GM12864 (cell line): ENCODE measurements around the gene ARID5B.
"Not testable (repeated sequence)": the region's sequence is repeated elsewhere in the genome, so short reads cannot be mapped to it uniquely, and the experiment has no call there.

Experiments used
- DNase-seq: peaks from one replicate; pipeline ENCODE4 v3.0.0-alpha.2; 2011; ENCODE audit warnings: low read depth
- H3K4me3 ChIP-seq: 2 replicates; pipeline ENCODE4 v1.5.1; 2011; ENCODE audit warnings: mild to moderate bottlenecking, low read depth, low read length, control low read depth
- TF ChIP-seq, protein P1 (sequence below): IDR thresholded peaks from 2 replicates; pipeline ENCODE4 v1.5.1; 2011; ENCODE audit warnings: low read depth, mild to moderate bottlenecking, moderate library complexity, low read length, control low read depth, inconsistent platforms; ENCODE audit errors: missing control alignments

Gene ARID5B

DNA sequence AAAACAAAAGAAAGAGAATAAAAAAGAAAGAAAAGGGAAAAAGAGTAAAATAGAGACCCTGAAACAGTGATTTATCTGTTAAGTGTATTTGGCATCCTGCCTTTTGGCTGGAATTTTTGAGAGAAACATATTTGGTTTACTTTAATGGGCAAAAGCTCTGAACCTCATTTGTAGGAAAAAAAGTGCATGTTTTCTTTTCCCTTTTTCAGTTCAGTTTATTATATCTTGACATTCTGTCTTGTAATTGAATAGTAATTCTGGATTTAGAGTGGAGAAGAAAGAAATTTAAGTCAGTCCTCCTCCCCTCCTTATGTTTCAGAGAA, 69.5 kb downstream of the ARID5B start:
- TF ChIP-seq, protein P1, sequence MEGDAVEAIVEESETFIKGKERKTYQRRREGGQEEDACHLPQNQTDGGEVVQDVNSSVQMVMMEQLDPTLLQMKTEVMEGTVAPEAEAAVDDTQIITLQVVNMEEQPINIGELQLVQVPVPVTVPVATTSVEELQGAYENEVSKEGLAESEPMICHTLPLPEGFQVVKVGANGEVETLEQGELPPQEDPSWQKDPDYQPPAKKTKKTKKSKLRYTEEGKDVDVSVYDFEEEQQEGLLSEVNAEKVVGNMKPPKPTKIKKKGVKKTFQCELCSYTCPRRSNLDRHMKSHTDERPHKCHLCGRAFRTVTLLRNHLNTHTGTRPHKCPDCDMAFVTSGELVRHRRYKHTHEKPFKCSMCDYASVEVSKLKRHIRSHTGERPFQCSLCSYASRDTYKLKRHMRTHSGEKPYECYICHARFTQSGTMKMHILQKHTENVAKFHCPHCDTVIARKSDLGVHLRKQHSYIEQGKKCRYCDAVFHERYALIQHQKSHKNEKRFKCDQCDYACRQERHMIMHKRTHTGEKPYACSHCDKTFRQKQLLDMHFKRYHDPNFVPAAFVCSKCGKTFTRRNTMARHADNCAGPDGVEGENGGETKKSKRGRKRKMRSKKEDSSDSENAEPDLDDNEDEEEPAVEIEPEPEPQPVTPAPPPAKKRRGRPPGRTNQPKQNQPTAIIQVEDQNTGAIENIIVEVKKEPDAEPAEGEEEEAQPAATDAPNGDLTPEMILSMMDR, result no peak
- no peak overlapping the region for H3K4me3 ChIP-seq
- DNase-seq, result no peak

DNA sequence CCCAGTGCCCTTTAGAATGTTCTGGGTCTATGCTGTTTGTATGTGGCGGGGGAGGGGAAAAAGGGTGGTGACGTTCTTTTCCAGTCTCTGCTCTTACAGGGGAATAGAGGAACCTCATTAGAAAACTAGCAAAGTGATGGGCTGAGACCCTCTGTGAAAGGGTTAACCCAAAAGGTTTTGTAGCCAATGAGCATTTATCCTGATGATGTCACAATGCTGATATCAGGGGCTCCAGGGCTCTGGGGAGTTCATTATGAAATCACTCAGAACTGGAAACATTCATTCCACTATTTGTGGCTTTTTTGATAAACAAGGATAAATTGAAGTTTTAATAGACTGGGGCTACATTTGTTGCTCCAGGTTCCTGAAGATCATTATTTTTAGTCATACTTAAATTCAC, 71.7 kb downstream of the ARID5B start:
- no peak overlapping the region for H3K4me3 ChIP-seq
- TF ChIP-seq, protein P1, result no peak
- no peak for DNase-seq

DNA sequence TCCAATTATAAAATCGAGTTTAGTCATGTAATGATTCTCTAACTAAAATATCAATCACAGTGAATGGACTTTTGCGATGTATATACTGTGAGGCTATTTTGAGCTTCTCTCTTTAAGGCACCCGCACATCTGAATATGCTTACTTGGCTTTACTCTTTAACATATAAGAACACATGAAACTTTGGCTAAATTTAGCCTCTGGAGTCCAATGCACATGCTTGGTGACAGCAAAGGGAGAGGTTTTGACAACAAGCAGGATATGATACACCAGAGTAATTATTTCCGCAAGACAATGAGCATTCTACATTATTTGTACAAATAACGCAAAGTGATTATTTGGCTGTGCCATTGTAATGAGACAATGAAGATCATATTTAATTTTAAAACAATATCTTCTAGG, 72.4 kb downstream of the ARID5B start:
- no peak for DNase-seq
- TF ChIP-seq, protein P1, result no peak
- H3K4me3 ChIP-seq, result no peak overlapping the region

DNA sequence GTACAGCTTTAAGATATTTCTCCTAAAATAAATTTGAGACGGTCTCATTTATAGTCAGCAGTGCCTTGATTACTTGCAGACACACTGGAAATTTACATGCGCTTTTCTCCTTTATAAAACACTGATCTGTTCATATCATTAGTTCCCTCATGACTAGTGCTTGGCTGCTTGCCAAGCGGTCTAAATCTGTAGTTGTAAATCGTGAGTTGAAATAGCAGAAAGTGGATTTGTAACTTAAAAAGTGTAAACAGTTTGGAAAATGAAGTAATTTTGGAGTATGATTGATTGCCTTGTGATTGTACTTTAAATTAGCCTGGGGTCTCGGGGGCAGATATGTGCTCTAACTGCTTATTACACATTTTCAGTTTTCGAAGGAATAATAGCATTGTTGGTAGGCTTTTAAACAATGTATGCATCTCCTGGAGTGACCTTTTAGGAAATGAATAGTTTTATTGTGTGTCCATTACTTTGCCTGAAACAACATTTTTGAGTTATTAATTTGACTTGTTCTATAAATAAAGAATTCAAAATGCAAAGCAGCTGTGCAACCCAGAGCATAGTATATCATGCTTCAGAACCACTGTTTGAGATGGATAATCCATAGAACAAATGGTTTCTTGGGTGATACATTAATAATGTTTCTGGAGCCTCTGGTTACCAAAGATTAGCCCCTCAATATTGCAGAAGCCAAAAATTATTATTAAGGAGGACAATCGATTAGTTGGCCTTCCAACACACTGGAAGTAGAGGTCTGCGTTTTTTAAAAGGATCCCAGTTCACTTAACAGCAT, 73.3 kb downstream of the ARID5B start:
- no peak overlapping the region; the same call in 1 of the 2 replicates for H3K4me3 ChIP-seq
- TF ChIP-seq, protein P1, result no peak
- no peak for DNase-seq

DNA sequence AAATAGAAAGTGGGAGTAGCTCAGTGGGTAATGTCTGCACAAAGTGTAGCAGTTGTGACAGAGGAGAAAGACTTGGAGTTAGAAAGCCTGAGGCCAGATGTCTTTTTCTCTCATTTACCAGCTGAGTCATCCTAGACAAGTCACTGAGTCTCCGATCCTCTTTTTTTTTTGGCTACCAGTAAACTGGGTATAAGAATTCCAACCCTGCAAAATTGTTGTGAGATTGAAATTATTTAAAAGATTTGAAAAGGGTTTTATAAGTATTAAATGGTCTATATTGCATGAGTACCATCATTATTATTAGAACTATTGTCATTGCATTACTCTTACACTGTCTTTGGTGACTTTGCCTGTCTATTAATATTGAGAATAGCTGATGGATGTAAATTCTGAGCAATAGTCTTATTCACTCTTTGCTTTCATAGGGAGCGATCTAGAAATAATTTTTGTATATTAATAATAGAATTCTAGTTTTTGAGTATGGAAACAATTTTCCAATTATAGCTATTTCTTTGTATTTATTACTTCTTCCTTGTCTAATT, 74.0 kb downstream of the ARID5B start:
- TF ChIP-seq, protein P1, result no peak
- no peak overlapping the region; the same call in 1 of the 2 replicates for H3K4me3 ChIP-seq
- peak; percentile 57 for DNase-seq

DNA sequence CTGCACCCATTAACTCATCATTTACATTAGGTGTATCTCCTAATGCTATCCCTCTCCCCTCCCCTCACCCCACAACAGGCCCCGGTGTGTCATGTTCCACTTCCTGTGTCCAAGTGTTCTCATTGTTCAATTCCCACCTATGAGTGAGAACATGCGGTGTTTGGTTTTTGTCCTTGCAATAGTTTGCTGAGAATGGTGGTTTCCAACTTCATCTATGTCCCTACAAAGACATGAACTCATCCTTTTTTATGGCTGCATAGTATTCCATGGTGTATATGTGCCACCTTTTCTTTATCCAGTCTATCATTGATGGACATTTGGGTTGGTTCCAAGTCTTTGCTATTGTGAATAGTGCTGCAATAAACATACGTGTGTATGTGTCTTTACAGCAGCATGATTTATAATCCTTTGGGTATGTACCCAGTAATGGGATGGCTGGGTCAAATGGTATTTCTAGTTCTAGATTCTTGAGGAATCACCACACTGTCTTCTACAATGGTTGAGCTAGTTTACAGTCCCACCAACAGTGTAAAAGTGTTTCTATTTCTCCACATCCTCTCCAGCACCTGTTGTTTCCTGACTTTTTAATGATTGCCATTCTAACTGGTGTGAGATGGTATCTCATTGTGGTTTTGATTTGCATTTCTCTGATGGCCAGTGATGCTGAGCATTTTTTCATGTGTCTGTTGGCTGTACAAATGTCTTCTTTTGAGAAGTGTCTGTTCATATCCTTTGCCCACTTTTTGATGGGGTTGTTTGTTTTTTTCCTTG, 75.6 kb downstream of the ARID5B start:
- not testable (repeated sequence) for DNase-seq, H3K4me3 ChIP-seq

DNA sequence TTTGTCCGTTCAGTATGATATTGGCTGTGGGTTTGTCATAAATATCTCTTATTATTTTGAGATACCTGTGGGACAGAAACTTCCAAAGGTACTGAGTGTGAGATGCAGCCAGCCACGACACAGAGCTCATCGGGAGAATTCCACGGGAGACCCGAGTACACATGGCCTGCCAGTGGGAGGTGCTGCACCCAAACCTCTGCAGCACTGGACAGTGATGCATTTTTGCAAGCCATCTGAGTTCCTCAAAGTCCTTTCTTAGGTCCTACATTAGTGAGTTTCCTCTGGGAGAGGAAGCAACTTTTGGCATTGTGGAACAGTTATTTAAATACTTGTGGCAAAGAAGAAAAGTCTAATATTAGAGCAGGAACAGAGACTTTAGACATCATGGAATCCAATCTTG, 77.5 kb downstream of the ARID5B start:
- no peak overlapping the region for H3K4me3 ChIP-seq
- TF ChIP-seq, protein P1, result peak; percentile 55
- DNase-seq, result no peak
